ENCODE measurements around the gene HCN3. TPM values are rescaled to one million over a fixed set of nuclear protein-coding genes. Genes with fewer than 3 reads are reported as not detected.

Gene HCN3
- total and polyA plus RNA-seq, 2 of the 13 experiments (the other 11 are each of a cell fraction or from before 2014, with no cell fraction given) = 2.4 to 10.2 TPM

- TF ChIP-seq ETS1 (CRISPR knock-in tag; IDR thresholded peaks at IDR 0.05) = no peak
- TF ChIP-seq NONO (IDR thresholded peaks at IDR 0.05) = no peak
- 0 out of 2 replicates have a peak, but pooled peaks have one; percentile 27 for TF ChIP-seq NONO (CRISPR knock-in tag; conservative IDR thresholded peaks at IDR 0.05)
- TF ChIP-seq SOX6 (IDR thresholded peaks at IDR 0.05) = no peak
- peak; percentile 61 for TF ChIP-seq SOX6 (CRISPR knock-in tag; IDR thresholded peaks at IDR 0.05)
- TF ChIP-seq PHB2 (IDR thresholded peaks at IDR 0.05; ENCODE audit: partially characterized antibody) = no peak
- 0 out of 2 replicates have a peak, but pooled peaks have one; percentile 29 for TF ChIP-seq MLX (CRISPR knock-in tag; IDR thresholded peaks at IDR 0.05)
- peak; percentile 63; the same call in 1 of the 2 replicates for TF ChIP-seq MIER2 (CRISPR knock-in tag; IDR thresholded peaks at IDR 0.05)
- peak; percentile 14 to 61; a peak in 2 of 4 replicates for TF ChIP-seq HMGXB4 (CRISPR knock-in tag; IDR thresholded peaks at IDR 0.05; ENCODE audit: borderline replicate concordance in 1 of 2, low read depth in 1 of 2)
- no peak for TF ChIP-seq ZNF121 (CRISPR knock-in tag; IDR thresholded peaks at IDR 0.05)
- TF ChIP-seq ZSCAN12 (CRISPR knock-in tag; IDR thresholded peaks at IDR 0.05) = no peak
- 0 out of 2 replicates have a peak, but pooled peaks have one; percentile 27 for TF ChIP-seq ATF2 (CRISPR knock-in tag; IDR thresholded peaks at IDR 0.05)
- peak; percentile 27; the same call in 1 of the 2 replicates for TF ChIP-seq ELF3 (CRISPR knock-in tag; IDR thresholded peaks at IDR 0.05)
- TF ChIP-seq GATAD2A (CRISPR knock-in tag; IDR thresholded peaks at IDR 0.05) = peak; percentile 54
- TF ChIP-seq ZNF136 (CRISPR knock-in tag; IDR thresholded peaks at IDR 0.05; ENCODE audit: low read depth) = 0 out of 2 replicates have a peak, but pooled peaks have one; percentile 58
- TF ChIP-seq ZNF652 (CRISPR knock-in tag; IDR thresholded peaks at IDR 0.05; ENCODE audit: borderline replicate concordance, low read depth) = peak; percentile 93
- TF ChIP-seq SP5 (CRISPR knock-in tag; IDR thresholded peaks at IDR 0.05; ENCODE audit: borderline replicate concordance, low read depth) = 0 out of 2 replicates have a peak, but pooled peaks have one; percentile 9
- peak; percentile 48; the same call in 1 of the 2 replicates for TF ChIP-seq ZNF124 (CRISPR knock-in tag; IDR thresholded peaks at IDR 0.05)
- no peak for TF ChIP-seq ZNF44 (CRISPR knock-in tag; IDR thresholded peaks at IDR 0.05)
- TF ChIP-seq ZSCAN31 (CRISPR knock-in tag; IDR thresholded peaks at IDR 0.05; ENCODE audit: low read depth) = peak; percentile 6; the same call in 1 of the 2 replicates
- TF ChIP-seq LCORL (IDR thresholded peaks at IDR 0.05) = no peak
- peak; percentile 56; the same call in 1 of the 2 replicates for TF ChIP-seq LCORL (CRISPR knock-in tag; IDR thresholded peaks at IDR 0.05)
- 0 out of 2 replicates have a peak, but pooled peaks have one; percentile 48 for TF ChIP-seq ZMYM2 (CRISPR knock-in tag; IDR thresholded peaks at IDR 0.05)
- peak; percentile 66 for TF ChIP-seq PHF5A (CRISPR knock-in tag; IDR thresholded peaks at IDR 0.05; ENCODE audit: low read depth, unreplicated experiment)
- 0 out of 2 replicates have a peak, but pooled peaks have one; percentile 20 for TF ChIP-seq NR2F2 (IDR thresholded peaks at IDR 0.05; ENCODE audit: borderline replicate concordance, low read depth)
- no peak for TF ChIP-seq GATA4 (IDR thresholded peaks at IDR 0.05; ENCODE audit: borderline replicate concordance, low read depth)
- peak; percentile 80 for TF ChIP-seq CEBPG (CRISPR knock-in tag; IDR thresholded peaks at IDR 0.05)
- peak; percentile 60; the same call in 1 of the 2 replicates for TF ChIP-seq CEBPB (IDR thresholded peaks at IDR 0.05; ENCODE audit: borderline replicate concordance, low read depth, low read length)
- 0 out of 2 replicates have a peak, but pooled peaks have one; percentile 30 for TF ChIP-seq ZBTB7B (CRISPR knock-in tag; IDR thresholded peaks at IDR 0.05)
These were observed 30.0 kb downstream of the HCN3 start (continued) for GRCh38 chr1:155307247-155307740.
